ENCODE results near the gene C2orf49. TPM values are rescaled to one million over a fixed set of nuclear protein-coding genes. Genes with fewer than 3 reads are reported as not detected.

C2orf49 gene
- total and polyA plus RNA-seq, 2 experiments from 2014 or later, result 19.2 to 37.9 TPM

DNA sequence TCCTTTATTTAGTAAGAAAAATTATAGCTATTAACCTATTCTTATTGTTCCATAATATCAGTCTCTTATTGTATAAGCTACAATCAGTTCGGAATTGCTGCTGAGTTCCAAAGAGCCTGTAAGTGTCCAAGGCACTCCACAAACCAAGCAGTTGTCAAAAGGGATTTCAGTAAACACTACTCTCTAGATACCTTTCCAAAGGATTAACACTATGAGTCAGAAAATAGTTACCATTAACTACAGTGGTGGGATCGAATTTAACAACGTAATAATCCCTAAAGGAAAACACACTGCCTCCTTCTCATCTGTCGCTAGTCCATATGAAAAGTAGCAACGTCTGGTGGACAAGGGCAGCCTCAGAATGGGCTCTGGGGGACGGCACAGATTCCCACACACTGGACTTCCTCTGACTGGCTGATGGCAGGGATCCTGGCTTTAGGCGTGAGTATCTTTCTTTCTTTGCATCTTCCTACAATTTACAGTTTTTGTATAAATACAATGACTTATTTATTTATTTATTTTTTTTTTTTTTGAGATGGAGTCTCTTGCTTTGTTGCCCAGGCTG lies 16.6 kb upstream of the C2orf49 start:
- Histone ChIP-seq H3K27ac (no peak overlapping the region), H3K27me3 (no peaks in the 10 kb centered on the region)
- TF ChIP-seq, protein P1, sequence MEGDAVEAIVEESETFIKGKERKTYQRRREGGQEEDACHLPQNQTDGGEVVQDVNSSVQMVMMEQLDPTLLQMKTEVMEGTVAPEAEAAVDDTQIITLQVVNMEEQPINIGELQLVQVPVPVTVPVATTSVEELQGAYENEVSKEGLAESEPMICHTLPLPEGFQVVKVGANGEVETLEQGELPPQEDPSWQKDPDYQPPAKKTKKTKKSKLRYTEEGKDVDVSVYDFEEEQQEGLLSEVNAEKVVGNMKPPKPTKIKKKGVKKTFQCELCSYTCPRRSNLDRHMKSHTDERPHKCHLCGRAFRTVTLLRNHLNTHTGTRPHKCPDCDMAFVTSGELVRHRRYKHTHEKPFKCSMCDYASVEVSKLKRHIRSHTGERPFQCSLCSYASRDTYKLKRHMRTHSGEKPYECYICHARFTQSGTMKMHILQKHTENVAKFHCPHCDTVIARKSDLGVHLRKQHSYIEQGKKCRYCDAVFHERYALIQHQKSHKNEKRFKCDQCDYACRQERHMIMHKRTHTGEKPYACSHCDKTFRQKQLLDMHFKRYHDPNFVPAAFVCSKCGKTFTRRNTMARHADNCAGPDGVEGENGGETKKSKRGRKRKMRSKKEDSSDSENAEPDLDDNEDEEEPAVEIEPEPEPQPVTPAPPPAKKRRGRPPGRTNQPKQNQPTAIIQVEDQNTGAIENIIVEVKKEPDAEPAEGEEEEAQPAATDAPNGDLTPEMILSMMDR (IDR thresholded peaks at IDR 0.05; ENCODE audit: low read depth, low read length), result no peak

DNA sequence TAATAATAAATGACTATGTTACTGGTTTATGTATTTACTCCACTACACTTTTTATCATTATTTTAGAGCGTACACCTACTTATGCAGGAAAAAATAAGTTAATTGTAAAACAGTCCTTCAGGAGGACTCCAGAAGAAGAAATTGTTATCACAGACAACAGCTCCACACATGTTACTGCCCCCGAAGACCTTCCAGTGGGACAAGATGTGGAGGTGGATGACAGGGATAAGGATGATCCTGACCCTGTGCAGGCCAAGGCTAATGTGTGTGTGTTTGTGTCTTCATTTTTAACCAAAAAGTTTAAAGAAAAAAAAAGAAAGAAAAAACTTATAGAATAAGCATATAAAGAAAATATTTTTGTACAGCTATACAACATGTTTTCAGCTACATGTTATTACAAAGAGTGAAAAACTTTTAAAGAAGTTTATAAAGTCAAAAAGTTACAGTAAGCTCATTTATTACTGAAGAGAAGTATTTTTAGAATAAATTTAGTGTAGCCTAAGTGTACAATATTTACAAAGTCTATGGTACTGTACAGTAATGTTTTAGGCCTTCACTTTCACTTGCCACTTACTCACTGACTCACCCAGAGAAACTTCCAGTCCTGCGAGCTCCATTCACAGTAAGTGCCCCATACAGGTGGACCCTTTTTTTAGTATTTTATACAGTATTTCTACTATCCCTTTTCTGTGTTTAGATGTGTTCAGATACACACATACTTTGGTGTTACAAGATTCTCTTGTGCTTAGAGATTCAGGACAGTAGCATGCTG lies 15.3 kb upstream of the C2orf49 start:
- TF ChIP-seq, protein P1 (IDR thresholded peaks at IDR 0.05; ENCODE audit: low read depth, low read length), result no peak
- no peaks in the 10 kb centered on the region for H3K27me3 ChIP-seq
- H3K4me3 ChIP-seq, result no peak overlapping the region
- H3K9me3 ChIP-seq (ENCODE audit: low read depth), result no peaks in the 10 kb centered on the region
- DNase-seq (ENCODE audit: low read depth in 1 of 2, low spot score in 1 of 2), result no peak
- H3K4me1 ChIP-seq (ENCODE audit: low read depth), result no peaks in the 10 kb centered on the region
- H3K27ac ChIP-seq, result no peak overlapping the region
- no peaks in the 10 kb centered on the region for H3K36me3 ChIP-seq

More for the DNA sequence above, 16.6 kb upstream of the C2orf49 start:
- H3K9me3 ChIP-seq (ENCODE audit: low read depth), result no peaks in the 10 kb centered on the region
- no peak overlapping the region for H3K4me3 ChIP-seq
- H3K4me1 ChIP-seq (ENCODE audit: low read depth), result no peaks in the 10 kb centered on the region
- no peaks in the 10 kb centered on the region for H3K36me3 ChIP-seq
- DNase-seq (ENCODE audit: low read depth in 1 of 2, low spot score in 1 of 2), result no peak

DNA sequence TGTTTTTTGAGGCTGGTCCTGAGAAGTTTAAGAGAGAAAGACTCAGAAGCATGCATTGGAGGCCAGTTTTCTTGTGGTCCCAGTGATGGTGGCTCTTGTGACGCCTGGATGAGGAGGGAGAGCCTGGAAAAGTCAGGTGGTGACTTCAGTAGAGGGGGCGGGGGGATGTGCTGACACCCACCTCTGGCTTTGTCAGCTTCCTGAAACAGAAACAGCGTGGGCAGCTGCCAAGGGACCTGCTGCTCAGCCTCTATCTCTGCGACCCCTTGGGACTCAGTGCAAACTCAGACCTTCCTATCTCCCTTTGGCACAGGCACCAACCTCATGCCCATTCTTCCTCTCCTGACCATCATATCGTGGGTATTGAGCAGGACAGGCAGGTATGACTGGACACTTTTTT lies 14.2 kb upstream of the C2orf49 start:
- TF ChIP-seq, protein P1 (IDR thresholded peaks at IDR 0.05; ENCODE audit: low read depth, low read length), result no peak
- Histone ChIP-seq H3K9me3 (ENCODE audit: low read depth) (no peaks in the 10 kb centered on the region), H3K4me3 (no peak overlapping the region), H3K36me3 (no peaks in the 10 kb centered on the region), H3K27ac (no peak overlapping the region), H3K4me1 (ENCODE audit: low read depth) (no peaks in the 10 kb centered on the region), H3K27me3 (no peaks in the 10 kb centered on the region)
- DNase-seq (ENCODE audit: low read depth in 1 of 2, low spot score in 1 of 2), result no peak

DNA sequence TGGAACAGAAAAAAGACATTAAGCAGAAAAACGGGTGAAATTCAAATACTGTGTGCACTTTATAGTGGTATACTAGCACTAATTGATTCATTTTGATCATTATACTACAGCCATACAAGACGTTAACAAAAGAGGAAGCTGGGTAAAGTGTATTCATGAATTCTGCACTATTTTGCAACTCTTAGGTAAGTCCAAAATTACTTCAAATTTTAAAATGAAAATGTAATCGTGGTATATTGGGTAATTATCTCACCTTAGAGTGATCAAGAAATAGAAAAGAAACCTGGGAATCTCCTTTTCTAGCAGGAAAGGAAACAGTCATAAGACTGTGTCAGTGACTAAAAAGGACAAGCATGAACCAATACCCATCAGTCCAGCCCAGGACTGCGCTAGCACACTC lies 13.2 kb upstream of the C2orf49 start:
- TF ChIP-seq, protein P1 (IDR thresholded peaks at IDR 0.05; ENCODE audit: low read depth, low read length), result no peak
- DNase-seq (ENCODE audit: low read depth in 1 of 2, low spot score in 1 of 2), result no peak
- no peak overlapping the region for H3K27ac ChIP-seq
- H3K4me1 ChIP-seq (ENCODE audit: low read depth), result no peaks in the 10 kb centered on the region
- no peaks in the 10 kb centered on the region for H3K36me3 ChIP-seq
- H3K4me3 ChIP-seq, result no peak overlapping the region
- H3K9me3 ChIP-seq (ENCODE audit: low read depth), result no peaks in the 10 kb centered on the region
- H3K27me3 ChIP-seq, result no peaks in the 10 kb centered on the region

DNA sequence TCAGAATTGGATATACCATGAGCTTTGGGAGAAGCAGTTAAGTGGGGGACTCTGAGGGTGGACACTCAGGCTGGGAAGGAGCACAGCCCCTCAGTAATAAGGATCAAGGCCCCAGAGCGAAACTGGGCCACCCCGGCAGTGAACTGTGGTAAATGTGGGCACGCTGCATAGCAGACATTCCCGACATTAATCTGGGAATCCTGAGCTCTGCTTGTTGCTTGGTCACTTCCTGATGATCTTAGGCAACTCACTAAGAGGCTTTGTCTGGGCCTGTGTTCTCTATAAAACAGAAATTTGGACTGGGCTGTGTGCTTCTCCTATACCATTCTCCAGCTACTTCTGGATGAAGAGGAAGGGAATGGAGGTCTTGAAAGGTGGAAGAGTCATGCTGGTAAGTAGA lies 12.6 kb upstream of the C2orf49 start:
- Histone ChIP-seq H3K27ac (no peak overlapping the region), H3K9me3 (ENCODE audit: low read depth) (no peaks in the 10 kb centered on the region), H3K4me3 (no peak overlapping the region), H3K36me3 (no peaks in the 10 kb centered on the region), H3K4me1 (ENCODE audit: low read depth) (no peaks in the 10 kb centered on the region), H3K27me3 (no peaks in the 10 kb centered on the region)
- DNase-seq (ENCODE audit: low read depth in 1 of 2, low spot score in 1 of 2), result peak in 1 of 2 donors; percentile 87
- TF ChIP-seq, protein P1 (IDR thresholded peaks at IDR 0.05; ENCODE audit: low read depth, low read length), result no peak

Data from cardiac muscle cell (in vitro differentiated cells and primary cell).